Nucleus accumbens (tissue), 56 donors: ENCODE results near the gene ERBB3.

Experiments used
- DNase-seq, 56 donors: peaks; one replicate each; lab custom pipeline; 2025; lab: John Stamatoyannopoulos, UW

The ERBB3 gene

GRCh38 chr12:56129206-56129941 lies 49.4 kb downstream of the ERBB3 start:
- DNase-seq, result peak in 15 of 56 donors; percentile 8 to 49 (median 25)

GRCh38 chr12:56129942-56130495 lies 50.1 kb downstream of the ERBB3 start:
- DNase-seq, result no peak

- DNase-seq, result no peak
Observed at GRCh38 chr12:56130876-56131275, 50.9 kb downstream of the ERBB3 start.

- no peak for DNase-seq
Observed at GRCh38 chr12:56134897-56135296, 54.9 kb downstream of the ERBB3 start.

GRCh38 chr12:56137853-56138571 lies 58.0 kb downstream of the ERBB3 start:
- DNase-seq, result no peak

GRCh38 chr12:56141946-56142784 lies 62.2 kb downstream of the ERBB3 start:
- DNase-seq, result no peak

- no peak for DNase-seq
Observed at GRCh38 chr12:56143217-56143616, 63.3 kb downstream of the ERBB3 start.

- DNase-seq, result no peak
Observed at GRCh38 chr12:56143870-56144269, 63.9 kb downstream of the ERBB3 start.

- no peak for DNase-seq
Observed at GRCh38 chr12:56145217-56145616, 65.3 kb downstream of the ERBB3 start.

GRCh38 chr12:56146492-56147460 lies 66.8 kb downstream of the ERBB3 start:
- DNase-seq, result no peak

- DNase-seq, result no peak
Observed at GRCh38 chr12:56150563-56150962, 70.6 kb downstream of the ERBB3 start.

- DNase-seq, result peak in 29 of 56 donors; percentile 14 to 70 (median 50)
Observed at GRCh38 chr12:56151672-56152131, 71.7 kb downstream of the ERBB3 start.

GRCh38 chr12:56152132-56152755 lies 72.3 kb downstream of the ERBB3 start, which contains the start of gene MYL6B:
MYL6B (plus strand) TSS chr12:56152587; CDS start chr12:56153919, 1,332 bp downstream.
- peak; percentile 54 to 95 (median 85) for DNase-seq
